Measurements from ENCODE around the gene PRKD2.
"Not testable (repeated sequence)": the region's sequence is repeated elsewhere in the genome, so short reads cannot be mapped to it uniquely, and the experiment has no call there.

PRKD2 gene

GRCh38 chr19:46712768-46713338, 4.1 kb downstream of the PRKD2 start:
- ATAC-seq; H3K27ac Mint-ChIP-seq; DNase-seq (ENCODE audit: low spot score in 2 of 2); H3K9me3 Mint-ChIP-seq: not testable (repeated sequence)
- peak overlapping the region; percentile 96 for H3K4me3 Mint-ChIP-seq
- peaks cover 79% of the 10 kb centered on the region for H3K36me3 Mint-ChIP-seq
- H3K4me1 Mint-ChIP-seq: peaks cover 29% of the 10 kb centered on the region

GRCh38 chr19:46710687-46711086, 6.2 kb downstream of the PRKD2 start:
- H3K36me3 Mint-ChIP-seq: peaks cover 96% of the 10 kb centered on the region
- DNase-seq (ENCODE audit: low spot score in 2 of 2): no peak
- H3K4me1 Mint-ChIP-seq: peaks cover 25% of the 10 kb centered on the region
- no peak for ATAC-seq
- no peaks in the 10 kb centered on the region for H3K9me3 Mint-ChIP-seq
- no peak overlapping the region for H3K4me3 Mint-ChIP-seq
- no peak overlapping the region for H3K27ac Mint-ChIP-seq

DNA sequence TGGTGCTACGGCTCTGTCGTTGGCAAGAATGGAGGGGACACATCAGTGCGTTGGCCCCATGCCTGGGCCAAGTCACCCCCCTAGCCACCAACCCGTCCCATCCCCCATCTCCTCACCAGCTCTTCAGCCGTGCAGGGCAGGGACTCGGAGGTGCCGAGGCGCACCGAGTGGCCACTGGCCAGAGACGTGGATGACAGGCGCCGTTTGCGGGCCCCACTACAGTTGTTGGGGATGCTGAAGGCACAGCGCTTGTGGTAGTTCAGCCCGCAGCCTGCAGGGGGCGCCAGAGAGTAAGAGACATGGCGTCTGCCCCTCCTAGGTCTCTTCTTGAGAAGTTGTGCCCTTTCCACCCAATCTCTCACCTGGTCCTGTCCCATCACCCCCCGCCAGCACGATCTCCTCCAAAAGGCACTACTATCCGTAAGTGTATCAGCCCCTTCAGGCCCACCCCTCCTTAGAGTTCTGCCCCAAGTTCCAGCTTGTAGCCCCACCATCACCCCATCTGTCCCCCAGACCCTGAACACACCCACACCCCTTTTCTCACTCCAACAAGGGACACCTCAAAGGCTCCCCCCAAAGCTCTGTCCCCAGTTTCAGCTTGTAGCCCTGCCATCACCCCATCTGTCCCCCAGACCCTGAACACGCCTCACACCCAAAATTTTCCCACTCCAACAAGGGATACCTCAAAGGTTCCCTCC, 12.4 kb downstream of the PRKD2 start:
- Mint-ChIP-seq H3K9me3 (no peaks in the 10 kb centered on the region), H3K27ac (peak overlapping the region; percentile 59), H3K36me3 (peaks cover 100% of the 10 kb centered on the region), H3K4me3 (no peak overlapping the region), H3K4me1 (peaks cover 19% of the 10 kb centered on the region)
- DNase-seq (ENCODE audit: low spot score in 2 of 2) (peak; percentile 92 to 97), ATAC-seq (peak; percentile 89)

DNA sequence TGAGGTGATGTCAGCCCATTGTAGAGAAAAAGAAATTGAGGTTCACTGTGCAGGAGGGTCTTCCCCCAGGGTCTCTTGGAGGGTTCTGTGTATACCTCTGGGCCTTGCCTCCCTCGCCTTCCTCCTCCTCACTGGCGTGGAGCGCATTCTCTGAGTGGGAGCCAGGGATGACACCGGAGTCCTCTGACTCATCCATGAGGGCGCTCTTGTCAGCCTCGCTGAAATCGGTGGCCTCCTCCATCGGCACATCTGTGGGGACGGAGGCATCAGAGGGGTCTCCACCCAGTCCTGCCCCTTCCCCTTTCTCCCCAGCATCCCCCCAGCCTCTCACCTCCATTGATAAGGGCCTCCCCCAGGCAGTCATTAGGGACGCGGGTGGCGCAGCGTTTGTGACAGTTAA, 16.2 kb downstream of the PRKD2 start:
- peaks cover 99% of the 10 kb centered on the region for H3K36me3 Mint-ChIP-seq
- DNase-seq (ENCODE audit: low spot score in 2 of 2) (no peak), ATAC-seq (no peak)
- H3K4me3 Mint-ChIP-seq: no peak overlapping the region
- H3K9me3 Mint-ChIP-seq: no peaks in the 10 kb centered on the region
- no peak overlapping the region for H3K27ac Mint-ChIP-seq
- H3K4me1 Mint-ChIP-seq: peaks cover 13% of the 10 kb centered on the region

DNA sequence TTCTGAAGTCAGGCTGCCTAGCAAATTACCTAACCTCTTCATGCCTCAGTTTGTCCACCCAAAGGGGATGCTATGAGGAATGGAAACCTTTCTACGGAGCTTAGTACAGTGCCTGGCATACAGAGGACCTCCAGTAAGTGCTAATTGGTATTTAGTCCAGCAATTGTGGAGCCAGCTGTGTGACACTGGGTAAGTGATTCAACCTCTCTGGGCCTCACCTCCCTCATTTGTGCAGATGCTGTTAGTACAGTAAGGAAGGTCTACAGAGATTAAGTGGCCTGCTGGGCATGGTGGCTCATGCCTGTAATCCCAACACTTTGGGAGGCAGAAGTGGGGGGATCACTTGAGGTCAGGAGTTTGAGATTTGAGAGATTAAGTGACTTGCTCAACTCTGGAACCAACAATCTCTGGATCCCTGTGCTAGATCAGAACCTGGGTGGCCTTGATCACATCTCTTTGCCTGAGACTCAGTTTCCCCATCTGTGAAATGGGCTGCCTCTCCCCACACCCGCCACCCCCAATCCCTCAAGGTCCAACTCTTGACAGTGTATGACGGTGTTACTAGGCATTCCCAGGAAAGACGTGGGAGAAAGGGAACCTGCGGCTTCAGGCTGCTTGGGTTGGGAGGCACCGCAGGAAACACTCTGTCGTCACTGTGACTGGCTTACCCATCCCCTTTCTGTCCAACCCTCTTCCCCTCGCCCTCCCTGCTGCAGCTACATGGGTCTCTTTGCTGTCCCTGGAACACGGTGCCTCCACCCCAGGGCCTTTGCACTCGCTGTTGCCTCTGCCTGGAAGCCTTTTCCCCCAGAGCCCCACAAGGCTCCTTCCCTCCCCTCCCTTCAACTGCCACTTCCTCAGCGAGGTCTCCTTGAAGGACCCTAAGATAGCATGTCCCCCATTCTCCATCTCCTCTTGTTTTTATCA, 18.3 kb downstream of the PRKD2 start:
- no peak for DNase-seq (ENCODE audit: low spot score in 2 of 2)
- H3K36me3 Mint-ChIP-seq: peaks cover 99% of the 10 kb centered on the region
- H3K9me3 Mint-ChIP-seq: no peaks in the 10 kb centered on the region
- no peak overlapping the region for H3K4me3 Mint-ChIP-seq
- no peak for ATAC-seq
- H3K4me1 Mint-ChIP-seq: peaks cover 6% of the 10 kb centered on the region
- H3K27ac Mint-ChIP-seq: peak overlapping the region; percentile 48

DNA sequence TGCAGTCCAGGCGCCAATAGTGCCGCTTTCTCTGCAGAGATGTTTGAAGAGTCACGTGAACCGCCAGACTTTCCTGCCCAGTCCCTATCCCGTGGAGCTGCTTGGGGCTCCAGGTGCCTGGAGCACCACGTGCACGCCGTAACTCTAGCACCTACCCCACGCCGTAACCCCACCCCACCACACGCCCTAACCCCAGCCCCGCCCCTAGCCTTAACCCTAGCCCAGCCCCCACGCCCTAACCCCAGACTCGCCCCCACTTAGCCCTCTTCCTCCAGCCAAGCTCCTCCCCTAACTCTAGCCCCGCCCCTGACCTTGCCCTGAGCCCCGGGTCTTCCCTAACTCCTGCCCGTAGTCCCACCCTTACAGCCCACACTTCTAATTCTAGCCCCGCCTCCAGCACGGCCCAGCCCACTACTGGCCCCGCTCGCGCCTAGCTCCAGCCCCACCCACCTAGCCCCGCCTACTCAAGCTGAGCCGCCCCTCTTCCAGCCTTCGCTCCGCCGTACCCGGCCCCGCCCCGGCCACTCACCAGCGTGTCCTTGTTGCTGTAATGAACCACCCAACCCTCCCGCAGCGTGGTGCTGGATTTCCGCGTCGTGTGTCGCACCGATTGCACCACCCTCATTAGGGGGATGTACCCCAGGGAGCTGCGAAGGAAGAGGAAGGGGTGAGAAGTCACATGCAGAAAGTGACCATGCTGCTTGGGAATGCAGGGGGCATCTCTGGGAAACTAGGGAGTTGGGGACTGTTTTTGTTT, 19.5 kb downstream of the PRKD2 start:
- Mint-ChIP-seq H3K4me1 (peaks cover 6% of the 10 kb centered on the region), H3K4me3 (no peak overlapping the region), H3K9me3 (no peaks in the 10 kb centered on the region), H3K27ac (peak overlapping the region; percentile 48), H3K36me3 (peaks cover 99% of the 10 kb centered on the region)
- ATAC-seq (peak; percentile 48), DNase-seq (ENCODE audit: low spot score in 2 of 2) (no peak)

DNA sequence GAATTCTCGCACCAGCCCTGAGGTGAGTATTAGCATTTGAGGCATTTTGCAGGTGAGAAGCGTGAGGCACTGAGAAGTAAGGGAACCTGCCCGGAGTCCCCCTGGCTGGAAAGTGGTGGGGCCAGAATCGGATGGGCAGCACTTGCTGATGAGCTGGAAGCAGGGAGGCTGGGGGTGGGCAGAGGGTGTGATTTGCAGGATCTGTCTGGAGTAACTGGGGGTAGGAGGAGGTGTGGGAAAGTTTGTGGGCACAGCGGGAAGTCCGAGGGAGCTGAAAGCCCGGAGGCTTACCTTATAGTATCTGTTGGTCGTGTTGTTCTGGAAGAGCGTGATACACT, 20.1 kb downstream of the PRKD2 start:
- Mint-ChIP-seq H3K9me3 (no peaks in the 10 kb centered on the region), H3K4me3 (no peak overlapping the region), H3K27ac (no peak overlapping the region), H3K4me1 (peaks cover 6% of the 10 kb centered on the region), H3K36me3 (peaks cover 99% of the 10 kb centered on the region)
- ATAC-seq: no peak
- no peak for DNase-seq (ENCODE audit: low spot score in 2 of 2)

GRCh38 chr19:46696052-46696451, 20.9 kb downstream of the PRKD2 start:
- Mint-ChIP-seq H3K36me3 (peaks cover 99% of the 10 kb centered on the region), H3K4me3 (no peak overlapping the region), H3K4me1 (peaks cover 6% of the 10 kb centered on the region), H3K9me3 (no peaks in the 10 kb centered on the region), H3K27ac (peak overlapping the region; percentile 11)
- no peak for DNase-seq (ENCODE audit: low spot score in 2 of 2)
- ATAC-seq: no peak

- Mint-ChIP-seq H3K36me3 (peaks cover 99% of the 10 kb centered on the region), H3K4me1 (peaks cover 6% of the 10 kb centered on the region), H3K9me3 (no peaks in the 10 kb centered on the region), H3K4me3 (no peak overlapping the region), H3K27ac (peak overlapping the region; percentile 18)
- ATAC-seq (no peak), DNase-seq (ENCODE audit: low spot score in 2 of 2) (no peak)
These were observed 23.2 kb downstream of the PRKD2 start for GRCh38 chr19:46693760-46694159.

- Mint-ChIP-seq H3K27ac (peak overlapping the region; percentile 18), H3K4me1 (peaks cover 6% of the 10 kb centered on the region), H3K36me3 (peaks cover 99% of the 10 kb centered on the region), H3K9me3 (no peaks in the 10 kb centered on the region), H3K4me3 (no peak overlapping the region)
- ATAC-seq (no peak), DNase-seq (ENCODE audit: low spot score in 2 of 2) (no peak)
These were observed 23.8 kb downstream of the PRKD2 start for GRCh38 chr19:46692918-46693722.

- ATAC-seq: no peak
- peaks cover 100% of the 10 kb centered on the region for H3K36me3 Mint-ChIP-seq
These were observed 25.0 kb downstream of the PRKD2 start for GRCh38 chr19:46691948-46692347.

DNA sequence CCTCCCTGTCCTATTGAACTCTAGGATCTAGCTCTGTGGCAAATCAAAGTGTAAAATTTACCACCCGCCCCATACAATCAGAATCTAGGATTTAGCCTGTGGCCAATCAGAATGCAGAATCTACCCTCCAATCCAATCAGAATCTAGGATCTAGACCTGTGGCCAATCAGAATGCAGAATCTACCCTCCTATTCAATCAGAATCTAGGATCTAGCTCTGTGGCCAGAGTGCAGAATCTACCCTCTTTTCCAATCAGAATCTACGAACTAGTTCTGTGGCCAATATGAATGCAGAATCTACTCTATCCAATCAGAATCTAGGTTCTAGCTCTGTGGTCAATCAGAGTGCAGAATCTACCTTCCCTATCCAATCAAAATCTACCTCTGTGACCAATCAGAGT, 25.8 kb downstream of the PRKD2 start:
- Mint-ChIP-seq H3K36me3 (peaks cover 100% of the 10 kb centered on the region), H3K27ac (peak overlapping the region; percentile 18), H3K4me3 (no peak overlapping the region), H3K9me3 (no peaks in the 10 kb centered on the region), H3K4me1 (peaks cover 6% of the 10 kb centered on the region)
- no peak for ATAC-seq
- DNase-seq (ENCODE audit: low spot score in 2 of 2): no peak

More at GRCh38 chr19:46691948-46692347, 25.0 kb downstream of the PRKD2 start:
- H3K27ac Mint-ChIP-seq: peak overlapping the region; percentile 18
- no peaks in the 10 kb centered on the region for H3K9me3 Mint-ChIP-seq
- H3K4me3 Mint-ChIP-seq: no peak overlapping the region
- H3K4me1 Mint-ChIP-seq: peaks cover 6% of the 10 kb centered on the region
- DNase-seq (ENCODE audit: low spot score in 2 of 2): no peak

GRCh38 chr19:46689358-46689757, 27.6 kb downstream of the PRKD2 start:
- no peak overlapping the region for H3K4me3 Mint-ChIP-seq
- DNase-seq (ENCODE audit: low spot score in 2 of 2) (no peak), ATAC-seq (no peak)
- no peaks in the 10 kb centered on the region for H3K9me3 Mint-ChIP-seq
- peaks cover 100% of the 10 kb centered on the region for H3K36me3 Mint-ChIP-seq
- H3K27ac Mint-ChIP-seq: no peak overlapping the region
- no peaks in the 10 kb centered on the region for H3K4me1 Mint-ChIP-seq

DNA sequence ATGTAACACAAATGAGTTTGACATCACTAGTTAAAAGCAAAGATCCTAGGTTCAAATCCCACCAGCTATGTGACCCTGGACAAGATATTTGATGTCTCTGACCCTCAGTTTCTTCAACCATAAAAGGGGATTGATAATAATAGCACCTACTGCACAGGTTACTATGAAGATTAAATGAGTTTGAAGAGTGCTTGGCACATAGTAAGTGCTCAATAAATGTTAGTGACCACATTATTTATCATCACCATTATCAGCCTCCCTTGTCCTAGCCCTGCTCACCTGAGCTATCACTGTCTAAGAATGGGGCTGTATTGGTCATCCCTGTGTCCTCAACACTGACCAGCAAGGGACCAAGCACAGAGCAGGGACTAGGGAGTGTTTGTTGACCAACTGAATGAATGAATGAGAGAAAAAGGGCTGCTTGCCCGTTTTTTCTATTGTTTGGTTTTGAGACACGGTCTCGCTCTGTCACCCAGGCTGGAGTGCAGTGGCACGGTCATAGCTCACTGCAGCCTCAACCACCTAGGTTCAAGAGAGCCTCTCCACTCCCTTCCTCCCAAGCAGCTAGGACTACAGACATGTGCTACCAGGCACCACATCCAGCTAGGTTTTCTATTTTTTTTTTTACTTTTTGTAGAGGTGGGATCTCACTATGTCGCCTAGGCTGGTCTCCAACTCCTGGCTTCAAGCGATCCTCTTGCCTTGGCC, 29.3 kb downstream of the PRKD2 start:
- Mint-ChIP-seq H3K27ac (peak overlapping the region; percentile 34), H3K4me3 (no peak overlapping the region), H3K4me1 (no peaks in the 10 kb centered on the region), H3K36me3 (peaks cover 100% of the 10 kb centered on the region), H3K9me3 (no peaks in the 10 kb centered on the region)
- DNase-seq (ENCODE audit: low spot score in 2 of 2) (no peak), ATAC-seq (no peak)

Data from stimulated activated effector memory CD8-positive, alpha-beta T cell treated with anti-CD3 and anti-CD28 coated beads, Interleukin-12 subunit alpha, Interleukin-12 subunit beta, amount 100 ng/mL, for 72 hours (primary cell).